Umbilical cord (tissue), 2 donors: Measurements from ENCODE around the gene E2F3. TPM values are rescaled to one million over a fixed set of nuclear protein-coding genes. Genes with fewer than 3 reads are reported as not detected.

Experiments used
- DNase-seq: peaks from one replicate; pipeline ENCODE4 v3.0.0-alpha.2; 2015; ENCODE audit warnings: low spot score
- total RNA-seq: library from RNA; depleted of rRNA; stranded (reverse); fragments of >200 nt; gene quantifications from one replicate; pipeline ENCODE4 v1.2.3, GENCODE V29; 2014; ENCODE audit warnings: low replicate concordance; ENCODE audit not compliant: insufficient read depth

E2F3 gene
- total RNA-seq: 3.1 TPM

DNA sequence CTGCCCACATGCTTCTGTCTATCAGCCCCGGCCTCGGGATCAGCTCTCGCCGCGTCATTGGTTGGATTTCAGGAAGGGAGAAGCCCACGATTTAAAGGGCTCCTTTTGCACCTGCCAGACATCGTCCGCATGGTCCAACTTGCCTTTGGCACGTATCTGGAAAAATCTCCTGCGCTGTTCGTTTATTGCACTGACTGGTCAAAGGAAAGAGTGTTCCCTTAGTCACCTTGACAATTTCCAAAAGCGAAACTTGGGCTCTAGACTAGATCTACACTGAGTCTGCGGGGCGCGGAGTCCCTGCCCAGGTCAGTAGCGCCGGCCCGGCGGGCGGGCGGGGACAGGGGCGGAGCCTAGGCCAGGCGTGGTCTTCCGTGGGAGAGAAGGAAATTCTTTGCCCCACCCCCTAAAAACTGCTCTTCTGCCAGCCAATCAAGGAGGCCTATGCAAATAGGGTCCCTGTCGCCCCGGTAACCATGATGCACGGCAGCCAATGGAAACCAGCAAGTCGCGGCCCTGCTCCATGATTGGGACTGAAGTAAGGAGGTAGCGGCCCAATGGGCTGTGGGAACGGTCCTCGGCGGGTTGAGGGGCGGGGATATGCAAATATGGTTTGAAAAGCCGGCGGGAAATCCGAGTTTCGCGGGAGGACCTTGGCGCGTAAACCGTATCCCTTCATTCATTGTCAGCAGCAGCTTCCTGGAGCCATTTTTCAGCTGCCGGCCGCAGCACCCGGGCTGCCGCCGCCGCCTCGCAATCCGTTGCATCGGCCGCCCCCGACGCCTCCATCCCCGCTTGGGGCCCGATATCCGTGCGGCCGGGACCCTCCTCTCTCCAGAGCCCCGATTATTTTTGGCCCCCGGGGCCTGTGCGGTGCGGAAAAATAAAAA lies at the start of gene E2F3:
E2F3 (plus strand) TSS at position 675 of the 887 bp plus-strand sequence. CDS start 354 bp downstream, outside the sequence.
- peak; percentile 100 for DNase-seq

DNA sequence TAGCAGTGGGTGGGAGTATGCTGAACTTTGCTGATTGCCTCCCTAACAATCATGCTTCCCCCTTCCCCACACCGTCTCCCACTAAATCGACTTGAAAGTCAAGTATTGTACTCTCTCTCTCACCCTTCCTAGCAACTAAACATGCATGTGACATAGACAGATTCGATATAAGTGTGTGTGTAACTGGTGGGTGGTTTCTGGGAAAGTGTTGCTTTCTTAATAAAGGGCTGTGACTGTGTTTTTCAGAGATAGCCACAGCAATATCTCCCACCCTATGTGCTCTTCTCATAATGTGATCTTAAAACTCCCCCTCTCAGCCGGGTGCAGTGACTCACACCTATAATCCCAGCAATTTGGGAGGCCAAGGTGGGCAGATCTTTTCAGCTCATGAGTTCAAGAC lies 49.3 kb upstream of the E2F3 start:
- DNase-seq: no peak

DNA sequence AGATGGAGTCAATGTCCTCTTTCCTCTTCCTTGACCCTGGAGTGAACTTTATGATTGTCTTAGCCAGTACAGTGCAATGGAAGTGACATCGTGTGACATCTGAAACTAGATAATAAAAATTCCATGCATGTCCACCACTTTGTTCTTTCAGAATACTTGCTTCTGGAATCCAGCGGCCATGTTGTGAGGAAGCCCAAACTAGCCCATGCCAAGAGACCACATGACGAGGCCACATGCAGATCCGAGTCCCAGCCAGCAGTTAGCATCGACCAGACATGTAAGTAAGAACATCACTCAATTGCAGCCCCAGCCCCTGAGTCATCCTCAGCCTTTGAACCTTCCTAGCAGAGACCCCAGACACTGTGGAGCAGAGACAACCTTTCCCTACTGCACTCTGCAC lies 48.5 kb upstream of the E2F3 start:
- no peak for DNase-seq

DNA sequence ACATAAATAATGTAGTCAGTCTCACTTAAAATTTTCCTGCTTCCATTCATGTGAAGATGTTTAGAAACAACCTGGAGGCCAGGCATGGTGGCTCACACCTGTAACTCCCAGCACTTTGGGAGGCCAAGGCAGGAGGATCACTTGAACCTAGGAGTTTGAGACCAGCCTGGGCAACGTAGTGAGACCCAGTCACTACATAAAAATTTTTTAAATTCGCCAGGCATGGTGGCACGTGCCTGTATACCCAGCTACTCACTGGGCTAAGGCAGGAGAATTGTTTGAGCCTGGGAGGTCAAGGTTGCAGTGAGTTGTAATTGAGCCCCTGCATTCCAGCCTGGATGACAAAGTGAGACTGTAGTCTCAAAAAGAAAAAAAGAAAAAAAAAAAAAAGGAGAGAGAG lies 47.3 kb upstream of the E2F3 start:
- DNase-seq: no peak

DNA sequence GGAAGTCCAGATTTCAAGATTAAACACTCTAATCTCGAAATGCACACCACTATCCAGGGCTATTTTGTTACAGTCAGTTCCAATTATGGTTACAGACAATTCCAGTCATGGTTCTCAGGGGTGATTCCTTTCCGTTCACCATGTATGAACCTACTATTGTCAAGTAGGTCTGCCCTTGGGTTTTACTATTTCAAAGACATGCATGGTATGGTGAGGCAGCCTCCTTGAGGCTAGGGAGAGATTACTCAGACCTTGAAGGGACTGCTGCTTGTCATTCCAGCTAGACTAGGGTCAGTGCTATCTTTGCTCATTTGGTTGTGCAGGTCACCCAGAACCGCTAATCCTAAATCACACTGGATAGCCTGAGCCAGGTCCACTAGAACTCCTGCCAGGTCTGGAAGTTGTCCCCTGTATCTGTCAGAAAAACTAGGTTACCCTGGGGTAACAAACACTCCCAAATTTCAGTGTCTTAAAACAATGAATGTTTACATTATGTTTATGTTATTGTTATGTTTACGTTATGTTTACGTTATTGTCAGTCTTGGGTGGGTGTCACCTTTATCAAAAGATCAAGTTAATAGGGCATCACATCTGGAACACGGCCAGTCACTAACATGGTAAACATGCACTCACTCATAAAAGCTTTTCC lies 41.1 kb upstream of the E2F3 start:
- no peak for DNase-seq

DNA sequence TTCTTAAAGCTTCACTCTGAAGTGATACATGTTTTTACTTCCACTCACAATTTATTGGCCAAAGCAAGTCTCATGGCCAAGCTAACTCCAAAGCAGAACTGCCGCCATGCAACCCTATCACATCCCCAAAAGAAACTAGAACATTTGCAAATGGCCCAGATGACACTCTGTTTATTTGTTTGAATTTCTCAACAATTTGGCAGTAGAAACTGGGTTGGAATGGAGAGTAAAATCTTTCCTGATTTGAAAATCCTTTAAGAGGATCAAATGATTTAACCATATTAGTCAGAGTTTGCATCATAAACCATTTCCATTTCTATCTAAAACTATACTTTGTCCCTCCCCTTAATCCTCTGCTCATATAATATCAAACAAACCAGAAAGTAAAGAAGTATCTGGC lies 39.1 kb upstream of the E2F3 start:
- peak; percentile 69 for DNase-seq

DNA sequence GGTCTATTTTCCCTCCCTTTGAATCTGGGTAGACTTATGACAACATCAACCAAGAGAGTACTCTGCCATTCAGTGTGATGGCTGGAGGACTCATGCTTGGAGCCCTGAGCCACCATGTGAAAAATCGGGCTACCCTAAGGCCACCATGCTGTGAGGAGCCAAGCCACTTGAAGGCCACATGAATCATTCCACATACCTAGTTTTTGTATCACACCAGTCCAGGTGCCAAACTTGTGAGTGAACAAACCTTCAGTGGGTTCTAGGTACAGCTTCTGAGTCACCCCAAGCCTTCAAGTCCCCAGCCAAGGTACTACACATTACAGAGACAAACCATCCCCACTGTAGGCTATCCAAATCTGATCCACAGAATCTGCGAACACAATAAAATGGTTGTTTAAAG lies 37.4 kb upstream of the E2F3 start:
- no peak for DNase-seq

DNA sequence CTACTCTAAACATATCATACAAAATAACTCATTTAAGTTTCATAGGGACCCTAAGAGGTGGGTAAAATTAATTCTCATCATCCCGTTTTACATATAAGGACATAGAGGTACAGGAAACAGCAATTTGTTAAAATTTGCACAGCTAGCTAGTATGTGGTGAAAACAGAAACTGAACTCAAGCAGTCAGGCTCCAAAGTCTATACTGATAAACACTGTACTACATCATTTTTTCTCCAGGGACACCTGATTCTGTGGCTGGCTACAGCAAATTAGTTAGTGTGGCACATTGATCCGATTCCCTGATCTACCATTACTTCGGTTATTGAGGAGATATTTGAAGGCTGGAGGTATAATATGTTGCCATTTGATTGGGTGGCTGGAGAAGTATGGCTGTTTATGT lies 36.2 kb upstream of the E2F3 start:
- no peak for DNase-seq

DNA sequence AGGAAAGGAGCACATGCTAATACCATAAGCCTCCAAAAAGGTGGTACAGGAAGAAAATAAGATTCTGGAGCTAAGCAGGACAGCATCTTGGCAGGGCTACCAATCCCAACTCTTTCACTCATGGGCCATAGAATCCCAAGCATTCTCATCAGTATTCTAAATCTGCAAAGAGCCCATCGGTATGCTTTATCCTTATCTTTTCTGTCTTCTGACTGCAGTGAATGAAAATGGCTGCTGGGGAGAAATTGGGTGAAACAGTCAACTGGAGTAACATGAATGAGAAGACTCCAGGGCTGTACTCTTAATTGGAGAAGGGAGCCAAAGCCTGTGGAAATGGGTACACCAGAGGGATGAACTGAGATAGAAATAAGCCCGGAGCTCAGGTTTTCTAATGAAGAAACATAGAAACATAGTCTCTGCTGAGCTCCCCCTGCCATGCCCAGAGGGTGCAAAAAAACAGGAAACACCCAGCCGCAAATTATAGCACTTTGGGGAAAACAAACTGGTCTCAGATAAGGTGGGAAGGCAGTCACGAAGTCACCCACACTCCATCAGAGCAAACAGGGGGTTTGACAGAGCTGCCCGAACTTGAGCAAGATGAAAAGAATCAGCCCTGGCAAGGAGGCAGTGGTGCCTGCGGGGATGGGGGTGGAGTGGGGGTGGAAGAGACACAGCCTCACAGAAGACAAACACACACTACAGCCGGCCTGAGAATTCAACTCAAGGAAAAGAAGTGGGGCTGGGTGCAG lies 35.4 kb upstream of the E2F3 start:
- DNase-seq: peak; percentile 52

DNA sequence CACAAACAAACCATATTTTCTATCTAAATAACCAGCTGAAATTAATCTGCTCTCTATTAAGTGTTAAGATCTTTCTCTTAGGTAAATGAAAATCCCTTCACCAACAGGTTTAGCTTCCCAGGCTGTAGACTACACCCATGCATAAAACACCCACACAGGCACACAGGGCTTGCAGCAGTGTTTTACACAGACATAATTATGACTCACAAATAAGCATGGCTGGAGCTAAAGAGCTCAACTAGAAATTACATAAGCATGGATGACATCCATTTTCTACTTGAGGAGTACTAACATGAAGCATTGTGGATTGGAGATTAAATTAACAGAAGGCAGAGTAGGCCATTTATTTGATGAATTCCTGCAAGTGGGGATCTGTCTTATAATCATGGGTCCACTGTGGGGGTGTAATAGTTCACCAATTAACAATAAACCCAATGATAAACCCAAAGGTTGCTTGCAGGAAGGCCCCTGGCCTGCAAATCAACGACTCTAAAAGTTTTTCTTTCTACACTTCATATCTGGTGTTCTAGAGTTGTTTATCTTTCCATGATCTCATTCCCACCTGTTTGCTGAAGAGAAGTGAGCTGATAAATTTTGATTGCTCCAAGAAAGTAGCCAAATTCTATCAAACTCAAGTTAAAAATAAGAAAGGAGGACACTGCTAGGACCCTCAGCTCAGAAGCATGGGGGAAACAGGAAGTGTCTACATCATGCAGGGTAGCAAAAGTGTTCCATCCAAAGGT lies 33.8 kb upstream of the E2F3 start:
- peak; percentile 24 for DNase-seq

DNA sequence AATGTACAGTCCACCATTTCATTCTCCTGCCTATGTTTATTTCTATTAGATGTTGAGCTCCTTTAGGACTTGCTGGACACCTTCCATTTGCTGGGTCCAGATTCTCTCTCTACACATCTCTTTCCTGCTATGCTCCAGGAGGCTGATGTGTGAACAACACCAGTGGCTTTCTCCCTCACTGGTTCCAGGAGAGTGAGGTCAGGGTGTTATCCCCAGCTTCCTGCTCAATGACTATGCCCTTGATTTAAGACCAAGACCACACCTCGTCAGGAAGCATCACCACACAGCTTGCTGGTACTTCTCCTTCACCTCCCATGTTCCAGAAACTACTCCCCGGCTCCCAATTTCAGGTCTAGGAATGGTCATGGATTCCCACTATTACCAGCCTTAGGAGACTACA lies 31.3 kb upstream of the E2F3 start:
- no peak for DNase-seq

DNA sequence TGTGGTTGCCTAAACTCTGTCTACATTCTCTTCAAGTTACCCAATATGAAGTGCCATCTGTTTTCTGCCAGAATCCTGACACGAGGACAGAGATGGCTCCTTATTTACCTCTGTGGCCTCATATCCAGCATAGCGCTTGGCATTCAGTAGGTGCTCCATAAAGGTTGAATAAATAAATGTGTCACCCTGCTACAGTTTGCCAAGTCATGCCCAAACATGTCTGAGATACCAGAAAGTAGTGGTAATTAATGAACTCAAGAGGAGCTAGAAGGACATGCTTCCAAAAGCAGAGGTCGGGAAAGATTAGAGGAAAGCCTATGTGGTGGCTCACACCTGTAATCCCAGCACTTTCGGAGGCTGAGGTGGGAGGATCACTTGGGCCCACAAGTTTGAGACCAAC lies 30.9 kb upstream of the E2F3 start:
- no peak for DNase-seq

DNA sequence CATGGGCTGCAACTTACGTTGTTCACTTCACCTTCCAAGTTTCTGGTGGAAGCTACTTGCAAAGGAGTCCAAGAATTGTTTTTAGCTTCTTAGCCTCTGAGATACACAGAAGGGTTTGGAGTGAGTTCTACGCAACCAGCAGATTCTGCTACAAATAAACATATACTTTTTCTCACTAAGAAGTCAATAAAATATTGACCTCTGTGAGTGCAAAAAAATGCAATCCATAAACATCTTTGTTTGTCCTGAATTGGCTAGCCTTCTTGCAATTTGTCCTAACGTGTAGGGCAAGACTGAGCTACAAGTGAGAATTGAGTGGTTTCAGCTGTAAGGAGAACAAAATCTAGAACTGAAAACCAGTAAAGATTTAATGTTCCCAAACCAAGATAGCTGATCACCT lies 26.2 kb upstream of the E2F3 start:
- no peak for DNase-seq

DNA sequence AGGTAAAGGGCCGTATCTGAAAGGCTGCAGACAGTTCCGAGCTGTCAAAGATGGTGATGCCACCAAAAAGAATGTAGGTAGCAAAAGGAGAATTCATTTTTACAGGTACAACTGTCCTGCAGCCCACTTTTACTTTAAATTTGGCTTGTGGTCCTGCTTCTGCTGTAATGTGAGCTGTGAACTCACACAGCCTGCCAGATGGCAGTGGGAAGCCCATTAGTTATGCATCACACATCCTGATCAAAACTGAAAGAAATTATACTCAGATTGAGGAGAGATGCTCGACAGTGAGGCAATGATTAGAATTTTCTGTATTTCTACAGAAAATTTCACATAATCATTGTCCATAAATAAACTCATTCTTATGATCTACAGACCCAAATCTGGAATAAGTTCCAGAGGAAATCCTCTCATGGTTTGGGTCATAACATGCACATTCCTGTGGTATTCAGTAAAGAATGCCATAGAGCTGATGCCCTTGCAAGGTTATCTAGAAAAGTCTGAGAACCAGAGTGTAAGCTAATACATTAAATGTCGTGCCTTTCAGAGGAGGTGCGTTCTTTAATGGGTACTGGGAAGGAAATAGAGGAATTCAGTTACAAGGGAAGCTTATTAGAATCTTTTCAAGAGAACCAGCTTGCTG lies 23.9 kb upstream of the E2F3 start:
- peak; percentile 75 for DNase-seq

DNA sequence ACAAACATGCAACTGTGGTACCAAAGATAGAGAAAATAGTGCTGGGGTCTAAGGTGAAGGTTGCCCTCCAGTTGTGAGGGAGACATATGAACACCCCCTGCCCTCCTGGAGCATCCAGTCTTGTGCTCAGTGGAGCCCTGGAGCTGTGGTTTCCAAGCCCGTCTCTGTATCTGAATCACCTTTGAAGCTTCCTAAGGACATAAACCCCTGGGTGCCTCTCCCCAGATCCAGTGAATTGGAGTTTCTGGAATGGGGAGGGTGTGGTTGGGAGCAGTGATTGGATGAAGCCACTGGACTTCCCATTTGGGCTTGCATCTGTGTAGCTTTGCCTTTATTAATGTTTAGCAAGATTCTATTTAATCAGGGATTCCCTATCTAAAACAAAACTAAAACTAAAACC lies 22.4 kb upstream of the E2F3 start:
- DNase-seq: no peak

DNA sequence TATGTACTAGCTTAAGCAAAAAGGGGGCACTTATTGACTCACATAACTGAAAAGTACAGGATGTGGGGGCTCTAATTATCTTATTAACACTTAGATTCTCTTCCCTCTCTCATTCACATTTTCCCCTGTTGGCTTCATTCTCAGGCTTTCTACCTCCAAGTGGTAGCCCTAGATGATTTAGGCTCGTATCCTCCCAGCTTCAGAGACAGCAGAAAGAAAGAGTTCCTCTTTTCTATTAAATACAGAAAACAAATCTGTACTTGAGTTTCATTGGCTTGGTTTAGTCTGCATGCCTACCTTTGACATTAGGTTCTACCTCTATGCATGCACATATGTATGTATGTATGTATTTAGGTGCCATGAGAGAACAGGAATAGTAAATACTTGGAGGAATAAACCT lies 15.5 kb upstream of the E2F3 start:
- no peak for DNase-seq

DNA sequence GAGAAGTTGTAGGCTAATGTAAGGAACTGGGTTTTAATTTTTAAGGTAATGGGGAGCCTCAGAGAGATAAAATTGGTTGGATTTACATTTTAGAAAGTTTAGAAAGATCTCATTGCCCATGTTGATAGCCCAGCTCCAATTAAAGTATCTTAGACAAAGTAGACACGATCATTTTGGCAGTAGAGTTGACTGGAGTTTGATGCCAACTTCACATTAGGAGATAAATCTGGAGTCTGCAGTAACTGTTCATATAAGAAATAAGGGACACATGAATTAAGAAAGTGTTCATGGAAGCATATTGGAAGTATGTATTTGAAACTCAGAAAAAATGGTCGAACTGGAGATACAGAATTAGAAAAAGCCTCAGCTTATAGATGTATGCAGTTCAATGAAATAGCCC lies 12.6 kb upstream of the E2F3 start:
- DNase-seq: no peak

DNA sequence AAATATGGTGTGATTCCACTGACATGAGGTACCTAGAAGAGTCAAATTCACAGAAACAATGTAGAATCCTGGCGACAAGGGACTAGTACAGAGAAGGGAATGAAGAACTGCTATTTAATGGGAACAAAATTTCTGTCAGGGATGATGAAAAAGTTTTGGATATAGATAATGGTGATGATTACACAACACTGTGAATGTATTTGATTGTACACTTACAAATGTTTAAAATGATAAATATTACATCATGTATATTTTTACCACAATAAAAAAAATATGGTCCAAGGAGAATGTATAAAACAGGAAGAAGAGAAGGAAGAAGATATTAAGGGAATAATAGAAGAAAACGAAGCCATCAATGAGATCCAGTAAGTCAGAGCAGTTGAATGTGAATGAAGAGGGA lies 8.4 kb upstream of the E2F3 start:
- no peak for DNase-seq

DNA sequence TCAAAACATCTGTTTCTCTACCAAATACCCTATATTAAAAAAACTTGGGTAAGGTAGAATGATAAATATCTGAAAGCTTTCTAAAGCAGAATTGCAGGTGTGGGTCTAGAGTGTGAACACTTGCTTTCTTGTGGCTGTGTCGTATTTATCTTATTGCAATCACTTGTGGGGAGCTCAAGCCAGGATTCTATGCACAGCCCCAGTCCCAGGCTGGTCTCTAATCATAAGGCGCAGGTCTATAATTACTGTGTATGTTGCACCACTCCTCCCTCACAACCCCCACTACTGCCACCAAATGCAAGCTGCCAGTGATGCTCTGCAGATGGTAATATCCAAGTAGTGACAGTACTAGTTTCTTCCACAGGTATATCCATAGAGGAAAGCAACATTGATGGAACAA lies 2.2 kb upstream of the E2F3 start:
- no peak for DNase-seq

DNA sequence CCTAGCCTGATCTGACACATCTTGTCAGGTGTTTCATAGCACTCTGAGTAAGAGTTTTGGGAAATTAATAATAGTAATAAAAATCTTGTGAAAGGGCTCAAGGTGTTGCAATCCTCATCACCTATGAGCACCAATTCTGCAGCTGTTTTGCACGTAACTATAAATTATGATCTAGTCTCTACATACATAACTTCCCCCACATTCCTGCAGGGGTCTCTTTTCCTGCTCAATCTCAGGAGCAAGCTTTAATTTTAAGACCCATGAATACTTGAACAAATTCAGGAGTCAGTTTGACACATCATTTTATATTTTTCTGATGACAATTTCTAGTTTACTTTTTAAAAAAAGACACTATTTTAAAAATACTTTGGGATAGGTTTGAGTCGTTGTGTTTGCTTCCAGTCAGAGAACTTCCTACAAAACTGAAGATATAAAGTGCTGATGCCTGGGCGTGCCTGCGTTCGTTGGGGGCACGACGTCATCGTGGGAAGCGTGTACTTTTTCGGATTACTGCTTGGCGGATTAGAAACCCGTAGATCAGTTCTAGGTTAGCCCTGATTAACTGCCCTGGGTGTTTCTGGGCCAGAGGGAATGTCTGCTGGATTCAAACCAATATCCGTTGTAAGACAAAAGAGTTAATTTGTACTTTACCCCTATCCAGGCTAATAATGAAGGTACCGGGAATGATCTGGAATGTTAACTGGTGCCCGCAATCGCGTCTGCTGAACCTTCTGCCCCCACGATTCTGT lies 1.0 kb upstream of the E2F3 start:
- peak; percentile 31 for DNase-seq

DNA sequence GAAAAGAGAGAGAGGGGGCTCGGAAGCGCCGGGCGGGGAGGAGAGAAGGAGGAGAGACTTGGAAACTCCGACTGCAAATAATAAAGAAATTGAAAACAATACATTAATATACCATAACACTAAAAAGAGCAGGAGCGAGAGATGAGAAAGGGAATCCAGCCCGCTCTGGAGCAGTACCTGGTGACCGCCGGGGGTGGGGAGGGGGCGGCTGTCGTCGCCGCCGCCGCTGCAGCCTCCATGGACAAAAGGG lies 338 bp downstream of the E2F3 start:
- DNase-seq: no peak
